SK-N-SH (cell line): ENCODE results near the gene AP1S1. TPM values are rescaled to one million over a fixed set of nuclear protein-coding genes. Genes with fewer than 3 reads are reported as not detected.
A peak's percentile ranks its signal among the peaks of the same experiment; 100 is the strongest.

ENCODE experiments used
- CTCF ChIA-PET: fragments of 300-600, 350-600 bp; formaldehyde crosslinking; extraction: SDS; loops from one replicate; lab custom pipeline; 2021; lab: Yijun Ruan, JAX
- POLR2A ChIA-PET: fragments of 350-600 bp; sonication (Branson Sonifier 250); formaldehyde crosslinking; extraction: SDS; loops from one replicate; lab custom pipeline; 2020; ENCODE audit warnings: antibody characterized with exemption, inconsistent platforms; lab: Yijun Ruan, JAX
- DNase-seq: peaks from one replicate; pipeline ENCODE4 v3.0.0; 2012
- H2AFZ ChIP-seq: fragments of 200-600 bp; sonication (generic); 2 replicates; pipeline ENCODE4 v1.8.1; 2016; ENCODE audit warnings: antibody characterized with exemption, mild to moderate bottlenecking, low read depth
- H3F3A ChIP-seq: fragments of 200-600 bp; sonication (generic); replicated peaks from 2 replicates; pipeline ENCODE3; 2016; ENCODE audit warnings: antibody characterized with exemption, mild to moderate bottlenecking; ENCODE audit not compliant: insufficient read depth
- H3K27ac ChIP-seq, 2 experiments: fragments of 200-500 bp in 1 of 2; fragments of 200-600 bp in 1 of 2; sonication (Bioruptor generic) in 1 of 2; sonication (generic), shearing (Covaris generic) in 1 of 2; 2 replicates each; pipeline versions ENCODE4 v1.5.1 to v1.6.1; 2014 to 2016; ENCODE audit warnings: low read depth in 2 of 2, inconsistent platforms in 1 of 2, low read length in 1 of 2, mild to moderate bottlenecking in 1 of 2, mixed read lengths in 1 of 2
- H3K27me3 ChIP-seq: fragments of 200-600 bp; sonication (generic), shearing (Covaris generic); 2 replicates; pipeline ENCODE4 v1.6.1; 2016; ENCODE audit warnings: mixed run types; ENCODE audit not compliant: insufficient read depth
- H3K36me3 ChIP-seq, 2 experiments: fragments of 200-500 bp in 1 of 2; fragments of 200-600 bp in 1 of 2; sonication (Bioruptor generic) in 1 of 2; sonication (generic) in 1 of 2; replicated peaks in 1 of 2; 2 replicates each; pipeline versions ENCODE3 to v1.5.1; 2014 to 2016; ENCODE audit warnings: low read length in 1 of 2, mild to moderate bottlenecking in 1 of 2; ENCODE audit not compliant: insufficient read depth in 2 of 2, control insufficient read depth in 1 of 2
- H3K4me1 ChIP-seq, 2 experiments: fragments of 200-500 bp in 1 of 2; fragments of 200-600 bp in 1 of 2; sonication (Bioruptor generic) in 1 of 2; sonication (generic), shearing (Covaris generic) in 1 of 2; 2 replicates each; pipeline versions ENCODE4 v1.5.1 to v1.6.1; 2014 to 2016; ENCODE audit warnings: low read depth in 1 of 2, low read length in 1 of 2, mixed run types in 1 of 2; ENCODE audit not compliant: insufficient read depth in 2 of 2, control insufficient read depth in 1 of 2
- H3K4me2 ChIP-seq: fragments of 200-600 bp; sonication (generic), shearing (Covaris generic); 2 replicates; pipeline ENCODE4 v1.6.1; 2017; ENCODE audit warnings: mixed run types
- H3K4me3 ChIP-seq, 2 experiments: fragments of 200-500 bp in 1 of 2; fragments of 200-600 bp in 1 of 2; sonication (Bioruptor generic) in 1 of 2; sonication (generic), shearing (Covaris generic) in 1 of 2; 2 replicates each; pipeline versions ENCODE4 v1.5.1 to v1.8.1; 2014 to 2016; ENCODE audit warnings: low read depth in 2 of 2, inconsistent platforms in 1 of 2, low read length in 1 of 2, mild to moderate bottlenecking in 1 of 2, mixed read lengths in 1 of 2, moderate library complexity in 1 of 2
- H3K79me2 ChIP-seq: fragments of 200-600 bp; sonication (generic); 2 replicates; pipeline ENCODE4 v1.8.1; 2017; ENCODE audit warnings: mild to moderate bottlenecking; ENCODE audit not compliant: insufficient read depth
- H3K9ac ChIP-seq: fragments of 200-600 bp; sonication (generic); 2 replicates; pipeline ENCODE4 v1.6.1; 2017; ENCODE audit warnings: mixed run types
- H3K9me2 ChIP-seq: fragments of 200-600 bp; sonication (generic); 2 replicates; pipeline ENCODE4 v1.6.1; 2017; ENCODE audit warnings: mixed run types
- H3K9me3 ChIP-seq: fragments of 200-600 bp; sonication (generic); 2 replicates; pipeline ENCODE4 v1.6.1; 2017; ENCODE audit warnings: mixed run types, mild to moderate bottlenecking, moderate library complexity
- H4K20me1 ChIP-seq: fragments of 200-600 bp; sonication (generic); 2 replicates; pipeline ENCODE4 v1.6.1; 2017; ENCODE audit warnings: mild to moderate bottlenecking, mixed run types; ENCODE audit not compliant: insufficient read depth
- EP300 ChIP-seq, 2 experiments: IDR thresholded peaks; 2 replicates each; pipeline versions ENCODE4 v1.4.0 to v1.6.1; 2012; ENCODE audit warnings: borderline replicate concordance in 1 of 2, low read depth in 1 of 2, low read length in 1 of 2
- FOSL2 ChIP-seq: IDR thresholded peaks from 2 replicates; pipeline ENCODE4 v1.4.0; 2012; ENCODE audit warnings: low read depth, mild to moderate bottlenecking, moderate library complexity, borderline replicate concordance
- MEF2A ChIP-seq: IDR thresholded peaks from 2 replicates; pipeline ENCODE4 v1.4.0; 2012; ENCODE audit warnings: low read depth, borderline replicate concordance
- MXI1 ChIP-seq: IDR thresholded peaks from 2 replicates; pipeline ENCODE4 v1.6.1; 2012; ENCODE audit warnings: mild to moderate bottlenecking, low read depth, low read length, improper control_type of control experiment
- POLR2AphosphoS5 ChIP-seq: IDR thresholded peaks from 2 replicates; pipeline ENCODE4 v1.6.1; 2012; ENCODE audit warnings: low read depth, low read length
- REST ChIP-seq: IDR thresholded peaks from 2 replicates; pipeline ENCODE4 v1.6.1; 2012; ENCODE audit warnings: mild to moderate bottlenecking, low read depth, low read length, moderate library complexity
- RXRA ChIP-seq: IDR thresholded peaks from 2 replicates; pipeline ENCODE4 v1.4.0; 2012; ENCODE audit warnings: low read depth, mild to moderate bottlenecking, borderline replicate concordance
- SMC3 ChIP-seq: IDR thresholded peaks from 2 replicates; pipeline ENCODE4 v1.6.1; 2012; ENCODE audit warnings: low read depth, low read length, improper control_type of control experiment
- TCF12 ChIP-seq: IDR thresholded peaks from 2 replicates; pipeline ENCODE4 v1.4.0; 2012
- USF2 ChIP-seq: fragments of 150-350 bp; IDR thresholded peaks from 2 replicates; pipeline ENCODE4 v1.6.1; 2017; ENCODE audit warnings: antibody characterized with exemption, low read length, low read depth, borderline replicate concordance
- WGBS: methylation state at CpG from one replicate; pipeline ENCODE4 v1.1.6; 2017; ENCODE audit warnings: low lambda C conversion rate; 5-methylcytosine and 5-hydroxymethylcytosine counted together
- polyA plus RNA-seq, 3 experiments: library from polyadenylated mRNA; depleted of rRNA; stranded (reverse); fragments of >200 nt; gene quantifications; 2 replicates each; pipeline ENCODE4 v1.2.3, GENCODE V29; 2012
- TF ChIP-seq, protein P1 (sequence below): IDR thresholded peaks from 2 replicates; pipeline ENCODE4 v1.4.0; 2012; ENCODE audit warnings: low read depth

Gene AP1S1
- polyA plus RNA-seq, 1 of the 3 experiments (the other 2 are of a cell fraction), result 616 TPM

- TF ChIP-seq REST (no peak), SMC3 (no peak), FOSL2 (no peak), TCF12 (no peak)
These were observed 23.4 kb downstream of the AP1S1 start (continued) for GRCh38 chr7:101177644-101178043.

- Histone ChIP-seq H3K79me2 (no peaks in the 10 kb centered on the region), H3K9me2 (no peaks in the 10 kb centered on the region), H3K27ac (no peak overlapping the region; a peak in 1 of 4 replicates), H3F3A (no peaks in the 10 kb centered on the region), H3K9ac (no peak overlapping the region), H4K20me1 (no peaks in the 10 kb centered on the region), H2AFZ (peak overlapping the region; percentile 47; the same call in 1 of the 2 replicates), H3K4me3 (peak overlapping the region; percentile 48 to 49; a peak in 3 of 4 replicates), H3K9me3 (no peaks in the 10 kb centered on the region), H3K36me3 (no peaks in the 10 kb centered on the region), H3K27me3 (peaks cover 28% of the 10 kb centered on the region), H3K4me1 (peaks cover 0 to 16% of the 10 kb centered on the region in 2 experiments; a peak in 1 of 4 replicates), H3K4me2 (peak overlapping the region; percentile 72)
- POLR2A ChIA-PET, result interaction anchor here (1.0 to 2.1 kb wide), 4 partner anchors 10 to 39 kb away, joined by 3 to 9 read pairs (median 3); partner anchors contain the start of genes VGF and ZNHIT1
- peak; percentile 81 for DNase-seq
- CTCF ChIA-PET, result interaction anchor here (1.0 to 6.7 kb wide), 8 partner anchors 8 to 37 kb away, joined by 3 to 43 read pairs (median 6); no protein-coding TSS in a partner anchor
- TF ChIP-seq MXI1, result peak; percentile 76
- no peak for TF ChIP-seq MEF2A
- WGBS, result 6% methylated on average over 20 of the region's 20 CpGs
These were observed 24.8 kb downstream of the AP1S1 start for GRCh38 chr7:101179117-101179516.

DNA sequence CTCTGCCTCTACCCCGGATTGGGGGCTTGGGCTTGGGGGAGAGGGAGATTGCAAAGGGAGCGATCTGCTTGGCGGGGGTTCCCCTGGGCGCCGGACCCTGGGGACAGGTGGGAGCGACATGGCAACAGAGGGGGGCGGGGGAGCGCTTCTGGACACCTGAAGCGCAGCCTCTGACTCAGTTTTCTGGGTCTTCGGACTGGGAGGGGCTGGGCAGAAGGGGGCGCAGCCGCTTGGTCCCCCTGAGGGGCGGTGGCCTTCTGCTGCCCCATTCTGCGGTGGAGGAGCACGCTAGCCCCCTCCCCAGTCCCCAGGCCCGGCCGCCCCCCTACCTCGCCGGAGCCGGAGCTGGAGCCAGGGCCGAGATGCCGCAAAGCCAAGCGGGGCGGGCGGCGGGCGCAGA is 25.4 kb downstream of the AP1S1 start:
- no peaks in the 10 kb centered on the region for H4K20me1 ChIP-seq
- no peaks in the 10 kb centered on the region for H3K36me3 ChIP-seq
- H3K4me3 ChIP-seq, result peak overlapping the region; percentile 39 to 48; a peak in 3 of 4 replicates
- peak overlapping the region in 1 of 2 experiments; percentile 28; a peak in 1 of 4 replicates for H3K27ac ChIP-seq
- peaks cover 28% of the 10 kb centered on the region for H3K27me3 ChIP-seq
- peak overlapping the region; percentile 67; the same call in 1 of the 2 replicates for H2AFZ ChIP-seq
- DNase-seq, result peak; percentile 70
- ChIA-PET CTCF (interaction anchor here (0.7 to 5.4 kb wide), 11 partner anchors 9 to 103 kb away, joined by 3 to 52 read pairs (median 5); partner anchors contain the start of genes FIS1 and VGF), POLR2A (interaction anchor here (0.5 to 1.7 kb wide), 7 partner anchors 9 to 36 kb away, joined by 3 to 9 read pairs (median 5); partner anchors contain the start of gene VGF)
- WGBS, result 5% methylated on average over 7 of the region's 27 CpGs
- H3K9ac ChIP-seq, result no peak overlapping the region
- H3K4me2 ChIP-seq, result peak overlapping the region; percentile 72
- no peak for TF ChIP-seq POLR2AphosphoS5
- no peak for TF ChIP-seq SMC3
- TF ChIP-seq EP300 (IDR thresholded peaks at IDR 0.05; ENCODE audit: borderline replicate concordance in 1 of 2, low read depth in 1 of 2, low read length in 1 of 2), result no peak
- TF ChIP-seq, protein P1, sequence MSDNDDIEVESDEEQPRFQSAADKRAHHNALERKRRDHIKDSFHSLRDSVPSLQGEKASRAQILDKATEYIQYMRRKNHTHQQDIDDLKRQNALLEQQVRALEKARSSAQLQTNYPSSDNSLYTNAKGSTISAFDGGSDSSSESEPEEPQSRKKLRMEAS, result no peak
- no peak for TF ChIP-seq USF2
- TF ChIP-seq RXRA, result no peak
- H3K4me1 ChIP-seq, result peaks cover 0 to 16% of the 10 kb centered on the region in 2 experiments; a peak in 1 of 4 replicates
- no peaks in the 10 kb centered on the region for H3K9me2 ChIP-seq
- no peaks in the 10 kb centered on the region for H3K79me2 ChIP-seq
- peaks cover 4% of the 10 kb centered on the region for H3F3A ChIP-seq
- H3K9me3 ChIP-seq, result no peaks in the 10 kb centered on the region
